Measurements from ENCODE around the gene MRPS14. TPM values are rescaled to one million over a fixed set of nuclear protein-coding genes. Genes with fewer than 3 reads are reported as not detected.
A peak's percentile ranks its signal among the peaks of the same experiment; 100 is the strongest.

The MRPS14 gene
- total RNA-seq, 1 donor from 2014 or later = 36.9 TPM

DNA sequence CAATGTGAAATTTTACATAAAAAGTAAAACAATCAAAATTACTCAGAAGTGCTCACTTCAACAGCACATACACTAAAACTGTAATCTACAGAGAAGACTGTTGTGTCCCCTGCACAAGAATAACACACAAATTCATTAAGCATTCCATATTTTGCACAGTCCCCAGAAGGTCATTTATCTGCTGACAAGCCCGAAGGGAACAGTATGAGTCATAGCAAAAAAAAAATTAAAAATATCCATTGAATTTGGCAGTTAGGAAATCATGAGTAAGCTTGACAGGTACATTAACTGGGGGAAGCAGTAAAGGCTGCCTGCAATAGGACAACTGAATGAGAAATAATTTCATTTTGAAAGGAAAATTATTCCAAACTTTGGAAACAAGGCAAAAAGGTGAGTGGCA lies 26.7 kb downstream of the MRPS14 start:
- ChIA-PET POLR2A (interaction anchor here (1.2 to 5.0 kb wide), 2 partner anchors 197 to 974 kb away, joined by 3 to 61 read pairs; partner anchors contain the start of gene RC3H1), CTCF (interaction anchor here (1.7 kb wide), 1 partner anchor 13 kb away, joined by 6 read pairs; no protein-coding TSS in a partner anchor)
- no peak for ATAC-seq (ENCODE audit: low read depth)
- no peaks in the 10 kb centered on the region for H3K9me3 Mint-ChIP-seq
- H3K4me1 Mint-ChIP-seq = peaks cover 20% of the 10 kb centered on the region
- TF ChIP-seq CTCF (IDR thresholded peaks at IDR 0.05) = no peak
- no peak overlapping the region for H3K27ac Mint-ChIP-seq
- DNase-seq = no peak
- H3K27me3 Mint-ChIP-seq = no peaks in the 10 kb centered on the region
- no peak overlapping the region for H3K4me3 Mint-ChIP-seq
- peaks cover 24% of the 10 kb centered on the region for H3K36me3 Mint-ChIP-seq (ENCODE audit: low read depth)
- intact Hi-C loops (cut with micrococcal nuclease) = loop anchor here (5.0 to 10.0 kb wide), 2 partner anchors 124 to 1582 kb away; no protein-coding TSS in a partner anchor

DNA sequence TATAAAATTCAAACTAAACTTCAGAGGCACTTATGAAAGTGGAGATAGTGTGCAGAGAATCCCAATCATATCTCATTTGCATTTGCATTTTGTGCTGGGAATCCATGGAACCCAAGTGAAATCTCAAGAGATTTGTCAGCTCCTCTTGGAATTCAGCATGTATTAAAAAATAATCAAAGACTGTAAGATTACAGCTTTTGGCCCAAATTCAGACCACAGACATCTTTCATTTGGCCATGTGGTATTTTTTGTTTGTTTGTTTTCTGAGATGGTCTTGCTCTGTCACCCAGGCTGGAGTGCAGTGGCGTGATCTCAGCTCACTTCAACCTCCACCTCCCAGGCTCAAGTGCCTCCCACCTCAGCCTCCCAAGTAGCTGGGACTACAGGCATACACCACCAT lies 27.3 kb downstream of the MRPS14 start:
- ChIA-PET POLR2A (interaction anchor here (0.6 to 5.0 kb wide), 3 partner anchors 23 to 974 kb away, joined by 3 to 61 read pairs (median 4); partner anchors contain the start of gene RC3H1), CTCF (interaction anchor here (1.7 kb wide), 1 partner anchor 13 kb away, joined by 6 read pairs; no protein-coding TSS in a partner anchor)
- Mint-ChIP-seq H3K27me3 (no peaks in the 10 kb centered on the region), H3K4me3 (no peak overlapping the region), H3K36me3 (ENCODE audit: low read depth) (peaks cover 23% of the 10 kb centered on the region), H3K9me3 (no peaks in the 10 kb centered on the region), H3K4me1 (peaks cover 16% of the 10 kb centered on the region), H3K27ac (no peak overlapping the region)
- no peak for TF ChIP-seq CTCF (IDR thresholded peaks at IDR 0.05)
- intact Hi-C loops (cut with micrococcal nuclease) = loop anchor here (5.0 to 10.0 kb wide), 2 partner anchors 124 to 1581 kb away; no protein-coding TSS in a partner anchor
- no peak for ATAC-seq (ENCODE audit: low read depth)
- DNase-seq = no peak

DNA sequence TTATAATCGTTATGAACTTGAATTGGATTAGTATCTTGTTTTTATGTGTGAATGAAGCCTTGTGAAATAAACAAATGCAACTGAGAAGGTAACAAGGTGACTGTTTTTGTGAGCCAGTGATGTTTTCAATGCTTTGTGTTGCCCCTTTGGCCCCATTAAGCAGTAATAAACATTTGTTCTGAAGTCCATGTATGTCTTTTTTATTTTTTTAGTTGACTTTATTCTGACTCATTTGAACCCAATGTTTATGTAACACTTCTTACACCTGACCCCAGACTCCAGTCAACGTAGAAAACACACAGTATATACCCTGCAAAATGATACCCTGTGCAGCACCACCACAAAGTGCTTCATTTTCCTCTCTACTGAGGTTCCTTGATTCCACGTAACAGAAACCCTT lies 28.1 kb downstream of the MRPS14 start:
- Mint-ChIP-seq H3K9me3 (no peaks in the 10 kb centered on the region), H3K27me3 (no peaks in the 10 kb centered on the region), H3K27ac (no peak overlapping the region), H3K36me3 (ENCODE audit: low read depth) (peaks cover 21% of the 10 kb centered on the region), H3K4me3 (no peak overlapping the region), H3K4me1 (peaks cover 17% of the 10 kb centered on the region)
- no peak for DNase-seq
- ATAC-seq (ENCODE audit: low read depth) = no peak
- ChIA-PET POLR2A (no interaction called here), CTCF (interaction anchor here (1.7 kb wide), 1 partner anchor 12 kb away, joined by 6 read pairs; no protein-coding TSS in a partner anchor)
- intact Hi-C loops (cut with micrococcal nuclease) = loop anchor here (5.0 to 10.0 kb wide), 2 partner anchors 123 to 1580 kb away; no protein-coding TSS in a partner anchor
- TF ChIP-seq CTCF (IDR thresholded peaks at IDR 0.05) = no peak

DNA sequence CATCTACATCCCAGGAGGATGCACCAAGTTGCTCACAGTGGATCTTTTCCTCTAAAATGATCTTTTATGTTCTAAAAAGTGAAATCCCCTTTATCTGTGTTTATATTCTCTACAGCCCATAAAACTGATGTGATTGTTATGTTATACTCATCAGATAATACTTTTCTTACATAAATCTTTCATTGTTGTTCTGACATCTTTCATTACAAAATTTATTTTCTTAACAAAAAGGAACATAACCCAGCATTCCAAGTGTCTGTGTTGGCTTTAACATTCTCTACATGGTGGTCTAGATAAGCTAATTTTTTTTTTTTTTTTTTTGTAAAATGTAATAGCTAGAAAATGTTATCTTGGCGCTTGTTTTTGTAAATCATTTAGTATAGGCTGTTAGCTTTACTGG lies 31.8 kb downstream of the MRPS14 start:
- Mint-ChIP-seq H3K4me3 (no peak overlapping the region), H3K27ac (no peak overlapping the region), H3K9me3 (no peaks in the 10 kb centered on the region), H3K27me3 (no peaks in the 10 kb centered on the region), H3K4me1 (peaks cover 19% of the 10 kb centered on the region), H3K36me3 (ENCODE audit: low read depth) (peaks cover 38% of the 10 kb centered on the region)
- no peak for DNase-seq
- ChIA-PET CTCF (interaction anchor here (1.2 kb wide), 1 partner anchor 8 kb away, joined by 3 read pairs; no protein-coding TSS in a partner anchor), POLR2A (interaction anchor here (0.6 kb wide), 1 partner anchor 106 kb away, joined by 4 read pairs; no protein-coding TSS in a partner anchor)
- intact Hi-C loops (cut with micrococcal nuclease) = loop anchor here (10.0 kb wide), 1 partner anchor 1577 kb away; no protein-coding TSS in a partner anchor
- no peak for TF ChIP-seq CTCF (IDR thresholded peaks at IDR 0.05)
- ATAC-seq (ENCODE audit: low read depth) = no peak

GRCh38 chr1:174990382-174990999 lies 32.7 kb downstream of the MRPS14 start:
- ChIA-PET POLR2A (interaction anchor here (2.0 kb wide), 1 partner anchor 9 kb away, joined by 30 read pairs; the partner anchor contains the start of gene CACYBP), CTCF (no interaction called here)
- H3K36me3 Mint-ChIP-seq (ENCODE audit: low read depth) = peaks cover 40% of the 10 kb centered on the region
- TF ChIP-seq CTCF (IDR thresholded peaks at IDR 0.05) = no peak
- no peaks in the 10 kb centered on the region for H3K9me3 Mint-ChIP-seq
- intact Hi-C loops (cut with micrococcal nuclease) = loop anchor here (10.0 kb wide), 1 partner anchor 1576 kb away; no protein-coding TSS in a partner anchor
- H3K4me3 Mint-ChIP-seq = peak overlapping the region; percentile 83
- H3K27me3 Mint-ChIP-seq = no peaks in the 10 kb centered on the region
- H3K27ac Mint-ChIP-seq = peak overlapping the region; percentile 89
- ATAC-seq (ENCODE audit: low read depth) (peak; percentile 76), DNase-seq (no peak)
- H3K4me1 Mint-ChIP-seq = peaks cover 19% of the 10 kb centered on the region

Data from activated B cell treated with CpG ODN at 0.5 μM for 24 hours (primary cell).